ENCODE results near the gene ARHGAP15. TPM values are rescaled to one million over a fixed set of nuclear protein-coding genes. Genes with fewer than 3 reads are reported as not detected.

Gene ARHGAP15
- total and polyA plus RNA-seq, 4 donors, result 3.8 to 17.9 (median 13.2) TPM

DNA sequence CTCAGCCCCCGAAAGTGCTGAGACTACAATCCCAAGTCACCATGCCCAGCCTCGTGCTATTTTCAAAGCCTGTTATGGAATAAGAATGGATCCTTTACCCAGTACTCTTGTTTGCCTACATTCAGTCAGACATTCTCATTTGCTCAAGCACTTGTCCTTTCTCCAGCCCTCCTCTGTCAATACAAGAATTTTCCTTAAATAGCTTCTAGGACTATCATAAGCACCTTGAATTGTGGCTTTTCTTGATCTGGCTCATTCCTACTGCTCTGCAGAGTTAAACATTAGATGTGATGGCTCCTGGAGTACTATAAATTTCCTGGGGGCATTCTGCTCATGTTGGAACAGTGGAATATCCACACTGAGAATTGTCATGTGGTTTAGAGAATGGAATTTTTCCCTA lies 506.1 kb downstream of the ARHGAP15 start (continued):
- TF ChIP-seq, protein P1, sequence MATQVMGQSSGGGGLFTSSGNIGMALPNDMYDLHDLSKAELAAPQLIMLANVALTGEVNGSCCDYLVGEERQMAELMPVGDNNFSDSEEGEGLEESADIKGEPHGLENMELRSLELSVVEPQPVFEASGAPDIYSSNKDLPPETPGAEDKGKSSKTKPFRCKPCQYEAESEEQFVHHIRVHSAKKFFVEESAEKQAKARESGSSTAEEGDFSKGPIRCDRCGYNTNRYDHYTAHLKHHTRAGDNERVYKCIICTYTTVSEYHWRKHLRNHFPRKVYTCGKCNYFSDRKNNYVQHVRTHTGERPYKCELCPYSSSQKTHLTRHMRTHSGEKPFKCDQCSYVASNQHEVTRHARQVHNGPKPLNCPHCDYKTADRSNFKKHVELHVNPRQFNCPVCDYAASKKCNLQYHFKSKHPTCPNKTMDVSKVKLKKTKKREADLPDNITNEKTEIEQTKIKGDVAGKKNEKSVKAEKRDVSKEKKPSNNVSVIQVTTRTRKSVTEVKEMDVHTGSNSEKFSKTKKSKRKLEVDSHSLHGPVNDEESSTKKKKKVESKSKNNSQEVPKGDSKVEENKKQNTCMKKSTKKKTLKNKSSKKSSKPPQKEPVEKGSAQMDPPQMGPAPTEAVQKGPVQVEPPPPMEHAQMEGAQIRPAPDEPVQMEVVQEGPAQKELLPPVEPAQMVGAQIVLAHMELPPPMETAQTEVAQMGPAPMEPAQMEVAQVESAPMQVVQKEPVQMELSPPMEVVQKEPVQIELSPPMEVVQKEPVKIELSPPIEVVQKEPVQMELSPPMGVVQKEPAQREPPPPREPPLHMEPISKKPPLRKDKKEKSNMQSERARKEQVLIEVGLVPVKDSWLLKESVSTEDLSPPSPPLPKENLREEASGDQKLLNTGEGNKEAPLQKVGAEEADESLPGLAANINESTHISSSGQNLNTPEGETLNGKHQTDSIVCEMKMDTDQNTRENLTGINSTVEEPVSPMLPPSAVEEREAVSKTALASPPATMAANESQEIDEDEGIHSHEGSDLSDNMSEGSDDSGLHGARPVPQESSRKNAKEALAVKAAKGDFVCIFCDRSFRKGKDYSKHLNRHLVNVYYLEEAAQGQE (IDR thresholded peaks at IDR 0.05), result no peak

DNA sequence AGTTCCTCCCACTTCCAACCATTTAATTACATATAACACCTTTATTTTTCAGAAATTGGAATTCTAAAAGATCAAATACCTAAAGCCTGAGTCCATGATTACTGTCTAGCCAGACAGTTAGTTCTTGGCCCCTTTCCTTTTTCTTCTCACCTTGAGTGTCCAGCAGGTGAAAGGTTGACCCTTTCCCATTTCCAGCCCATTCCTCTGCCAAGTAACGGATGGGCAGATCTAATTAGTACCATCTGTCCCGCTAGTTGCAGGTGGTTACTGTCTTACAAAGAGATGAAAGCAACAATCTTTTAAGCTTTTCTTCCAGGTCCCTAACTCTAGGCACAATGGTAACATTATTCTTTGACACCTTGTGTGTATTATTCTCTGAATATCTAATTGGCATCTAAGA lies 506.7 kb downstream of the ARHGAP15 start:
- Histone ChIP-seq H3K27ac (ENCODE audit: low read depth in 1 of 2, low read length in 2 of 2) (no peak overlapping the region), H3K9me3 (ENCODE audit: control insufficient read depth in 4 of 4, low read length in 3 of 4) (no peaks in the 10 kb centered on the region), H3K9ac (ENCODE audit: low read depth in 1 of 2, low read length in 2 of 2) (no peak overlapping the region), H3K4me1 (ENCODE audit: control insufficient read depth in 4 of 4, insufficient read depth in 4 of 4, low read length in 3 of 4) (no peaks in the 10 kb centered on the region), H3K4me3 (ENCODE audit: low read depth in 1 of 3, low read length in 3 of 3) (no peak overlapping the region), H3K27me3 (ENCODE audit: control insufficient read depth in 4 of 4, insufficient read depth in 4 of 4, low read length in 3 of 4) (no peaks in the 10 kb centered on the region), H3K36me3 (ENCODE audit: control insufficient read depth in 4 of 4, insufficient read depth in 3 of 4, low read depth in 1 of 4, low read length in 3 of 4) (peaks cover 0 to 2% (median 0%) of the 10 kb centered on the region in 4 donors)
- TF ChIP-seq JUND (IDR thresholded peaks at IDR 0.05), result no peak
- TF ChIP-seq, protein P1 (IDR thresholded peaks at IDR 0.05), result no peak
- TF ChIP-seq TAF1 (conservative IDR thresholded peaks at IDR 0.05), result no peak
- no peak for TF ChIP-seq HNF4A (conservative IDR thresholded peaks at IDR 0.05)
- no peak for TF ChIP-seq RXRA (IDR thresholded peaks at IDR 0.05)
- TF ChIP-seq EGR1 (IDR thresholded peaks at IDR 0.05; ENCODE audit: low read depth in 2 of 2), result no peak
- TF ChIP-seq, protein P2, sequence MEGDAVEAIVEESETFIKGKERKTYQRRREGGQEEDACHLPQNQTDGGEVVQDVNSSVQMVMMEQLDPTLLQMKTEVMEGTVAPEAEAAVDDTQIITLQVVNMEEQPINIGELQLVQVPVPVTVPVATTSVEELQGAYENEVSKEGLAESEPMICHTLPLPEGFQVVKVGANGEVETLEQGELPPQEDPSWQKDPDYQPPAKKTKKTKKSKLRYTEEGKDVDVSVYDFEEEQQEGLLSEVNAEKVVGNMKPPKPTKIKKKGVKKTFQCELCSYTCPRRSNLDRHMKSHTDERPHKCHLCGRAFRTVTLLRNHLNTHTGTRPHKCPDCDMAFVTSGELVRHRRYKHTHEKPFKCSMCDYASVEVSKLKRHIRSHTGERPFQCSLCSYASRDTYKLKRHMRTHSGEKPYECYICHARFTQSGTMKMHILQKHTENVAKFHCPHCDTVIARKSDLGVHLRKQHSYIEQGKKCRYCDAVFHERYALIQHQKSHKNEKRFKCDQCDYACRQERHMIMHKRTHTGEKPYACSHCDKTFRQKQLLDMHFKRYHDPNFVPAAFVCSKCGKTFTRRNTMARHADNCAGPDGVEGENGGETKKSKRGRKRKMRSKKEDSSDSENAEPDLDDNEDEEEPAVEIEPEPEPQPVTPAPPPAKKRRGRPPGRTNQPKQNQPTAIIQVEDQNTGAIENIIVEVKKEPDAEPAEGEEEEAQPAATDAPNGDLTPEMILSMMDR (IDR thresholded peaks at IDR 0.05; ENCODE audit: low read depth, low read length, missing input control), result no peak
- TF ChIP-seq GABPA (IDR thresholded peaks at IDR 0.05 in 1 of 2, conservative IDR thresholded peaks at IDR 0.05 in 1 of 2), result no peak
- TF ChIP-seq, protein P3, sequence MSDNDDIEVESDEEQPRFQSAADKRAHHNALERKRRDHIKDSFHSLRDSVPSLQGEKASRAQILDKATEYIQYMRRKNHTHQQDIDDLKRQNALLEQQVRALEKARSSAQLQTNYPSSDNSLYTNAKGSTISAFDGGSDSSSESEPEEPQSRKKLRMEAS (IDR thresholded peaks at IDR 0.05), result no peak
- TF ChIP-seq YY1 (IDR thresholded peaks at IDR 0.05), result no peak
- TF ChIP-seq, protein P4, sequence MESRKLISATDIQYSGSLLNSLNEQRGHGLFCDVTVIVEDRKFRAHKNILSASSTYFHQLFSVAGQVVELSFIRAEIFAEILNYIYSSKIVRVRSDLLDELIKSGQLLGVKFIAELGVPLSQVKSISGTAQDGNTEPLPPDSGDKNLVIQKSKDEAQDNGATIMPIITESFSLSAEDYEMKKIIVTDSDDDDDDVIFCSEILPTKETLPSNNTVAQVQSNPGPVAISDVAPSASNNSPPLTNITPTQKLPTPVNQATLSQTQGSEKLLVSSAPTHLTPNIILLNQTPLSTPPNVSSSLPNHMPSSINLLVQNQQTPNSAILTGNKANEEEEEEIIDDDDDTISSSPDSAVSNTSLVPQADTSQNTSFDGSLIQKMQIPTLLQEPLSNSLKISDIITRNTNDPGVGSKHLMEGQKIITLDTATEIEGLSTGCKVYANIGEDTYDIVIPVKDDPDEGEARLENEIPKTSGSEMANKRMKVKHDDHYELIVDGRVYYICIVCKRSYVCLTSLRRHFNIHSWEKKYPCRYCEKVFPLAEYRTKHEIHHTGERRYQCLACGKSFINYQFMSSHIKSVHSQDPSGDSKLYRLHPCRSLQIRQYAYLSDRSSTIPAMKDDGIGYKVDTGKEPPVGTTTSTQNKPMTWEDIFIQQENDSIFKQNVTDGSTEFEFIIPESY (IDR thresholded peaks at IDR 0.05), result no peak
- TF ChIP-seq HNF4G (IDR thresholded peaks at IDR 0.05), result no peak
- WGBS, result 90% methylated on average over 2 of the region's 2 CpGs
- no peak for DNase-seq (ENCODE audit: low spot score)

Measured in liver (tissue), 9 donors.